ENCODE measurements around the gene GPC6.

Gene GPC6

DNA sequence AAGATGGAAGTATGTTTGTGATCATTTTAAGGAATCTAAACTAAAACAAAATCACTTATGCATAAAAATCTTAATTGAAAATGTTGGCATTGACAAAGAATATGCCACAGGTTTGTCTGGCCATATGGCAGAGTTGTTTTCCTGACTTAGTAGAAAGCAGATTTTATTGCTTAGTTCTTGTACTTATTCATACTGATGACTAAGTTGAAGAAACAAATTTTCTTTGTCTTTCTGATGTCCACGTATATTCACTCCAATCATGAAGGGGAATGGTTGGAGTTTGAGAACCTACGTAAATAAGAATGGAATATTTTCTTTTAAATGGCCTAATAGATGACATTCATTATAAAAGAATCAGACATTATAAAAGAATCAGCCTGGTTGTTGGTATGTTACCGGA is 8.0 kb upstream of the GPC6 start:
- no peak for DNase-seq
- Histone ChIP-seq H2BK15ac (ENCODE audit: low read depth, poor library complexity, severe bottlenecking) (no peak overlapping the region), H3K9me3 (ENCODE audit: control insufficient read depth, low read length) (no peaks in the 10 kb centered on the region), H4K8ac (ENCODE audit: low read length) (no peak overlapping the region), H3K27ac (ENCODE audit: low read length, poor library complexity, severe bottlenecking) (no peak overlapping the region), H3K4me2 (ENCODE audit: low read length, poor library complexity, severe bottlenecking) (no peak overlapping the region), H3K79me1 (replicated peaks; ENCODE audit: low read length, poor library complexity, severe bottlenecking) (no peaks in the 10 kb centered on the region), H2AK5ac (ENCODE audit: low read length, severe bottlenecking) (no peak overlapping the region), H3K14ac (ENCODE audit: low read length in 2 of 2) (no peak overlapping the region), H2BK5ac (ENCODE audit: low read depth, low read length, poor library complexity, severe bottlenecking) (no peak overlapping the region), H3K23ac (ENCODE audit: low read length in 2 of 2) (no peak overlapping the region), H3K27me3 (ENCODE audit: control insufficient read depth in 1 of 2, insufficient read depth in 1 of 2, low read length in 2 of 2) (no peaks in the 10 kb centered on the region), H2AFZ (ENCODE audit: low read depth, low read length) (no peak overlapping the region), H3K18ac (ENCODE audit: low read depth in 1 of 2, low read length in 2 of 2) (no peak overlapping the region), H3K4me3 (ENCODE audit: insufficient read depth in 1 of 2, low read depth in 1 of 2, low read length in 2 of 2) (no peak overlapping the region), H3K9ac (ENCODE audit: low read length) (peak overlapping the region; percentile 74), H3K4me1 (ENCODE audit: control insufficient read depth, insufficient read depth, low read depth, low read length) (no peaks in the 10 kb centered on the region), H3K4ac (ENCODE audit: low read depth in 1 of 2, low read length in 2 of 2) (no peak overlapping the region), H2BK120ac (ENCODE audit: low read depth, low read length) (no peak overlapping the region), H4K91ac (ENCODE audit: low read length) (no peak overlapping the region), H2BK12ac (ENCODE audit: low read length in 2 of 2) (no peak overlapping the region), H3K36me3 (ENCODE audit: control insufficient read depth in 1 of 2, insufficient read depth in 2 of 2, low read depth in 1 of 2, low read length in 2 of 2) (no peaks in the 10 kb centered on the region)
- no CpG with 5 or more reads among the region's 3 CpGs for WGBS

DNA sequence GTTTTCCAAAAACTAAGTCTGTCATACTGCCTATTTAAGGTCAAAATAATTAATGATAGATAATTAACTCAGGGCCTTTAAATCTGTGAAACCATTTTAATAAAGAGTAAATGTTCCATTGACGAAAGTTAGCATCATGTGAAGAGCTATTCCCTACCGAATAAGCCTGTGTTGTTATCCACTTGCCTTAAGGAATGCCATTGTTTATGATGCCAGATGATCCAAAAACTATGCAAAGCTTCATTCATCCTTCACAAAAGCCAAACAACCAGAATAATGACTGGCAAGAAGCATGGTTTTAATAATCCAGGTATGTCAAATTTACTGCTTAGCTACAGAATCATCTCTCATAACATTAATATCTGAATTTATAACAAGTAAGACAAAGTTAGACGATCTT is 6.5 kb upstream of the GPC6 start:
- Histone ChIP-seq H3K79me1 (replicated peaks; ENCODE audit: low read length, poor library complexity, severe bottlenecking) (no peaks in the 10 kb centered on the region), H3K18ac (ENCODE audit: low read depth in 1 of 2, low read length in 2 of 2) (no peak overlapping the region), H2AK5ac (ENCODE audit: low read length, severe bottlenecking) (no peak overlapping the region), H2BK120ac (ENCODE audit: low read depth, low read length) (no peak overlapping the region), H3K4me1 (ENCODE audit: control insufficient read depth, insufficient read depth, low read depth, low read length) (peaks cover 2% of the 10 kb centered on the region), H2BK15ac (ENCODE audit: low read depth, poor library complexity, severe bottlenecking) (no peak overlapping the region), H3K9me3 (ENCODE audit: control insufficient read depth, low read length) (no peaks in the 10 kb centered on the region), H3K4me3 (ENCODE audit: insufficient read depth in 1 of 2, low read depth in 1 of 2, low read length in 2 of 2) (no peak overlapping the region), H4K8ac (ENCODE audit: low read length) (no peak overlapping the region), H4K91ac (ENCODE audit: low read length) (no peak overlapping the region), H2BK12ac (ENCODE audit: low read length in 2 of 2) (no peak overlapping the region), H3K27me3 (ENCODE audit: control insufficient read depth in 1 of 2, insufficient read depth in 1 of 2, low read length in 2 of 2) (no peaks in the 10 kb centered on the region), H2BK5ac (ENCODE audit: low read depth, low read length, poor library complexity, severe bottlenecking) (no peak overlapping the region), H3K9ac (ENCODE audit: low read length) (no peak overlapping the region), H3K4ac (ENCODE audit: low read depth in 1 of 2, low read length in 2 of 2) (no peak overlapping the region), H3K14ac (ENCODE audit: low read length in 2 of 2) (no peak overlapping the region), H3K4me2 (ENCODE audit: low read length, poor library complexity, severe bottlenecking) (no peak overlapping the region), H3K27ac (ENCODE audit: low read length, poor library complexity, severe bottlenecking) (no peak overlapping the region), H3K23ac (ENCODE audit: low read length in 2 of 2) (no peak overlapping the region), H2AFZ (ENCODE audit: low read depth, low read length) (no peak overlapping the region), H3K36me3 (ENCODE audit: control insufficient read depth in 1 of 2, insufficient read depth in 2 of 2, low read depth in 1 of 2, low read length in 2 of 2) (no peaks in the 10 kb centered on the region)
- WGBS: 50% methylated on average over 2 of the region's 3 CpGs
- DNase-seq: no peak

DNA sequence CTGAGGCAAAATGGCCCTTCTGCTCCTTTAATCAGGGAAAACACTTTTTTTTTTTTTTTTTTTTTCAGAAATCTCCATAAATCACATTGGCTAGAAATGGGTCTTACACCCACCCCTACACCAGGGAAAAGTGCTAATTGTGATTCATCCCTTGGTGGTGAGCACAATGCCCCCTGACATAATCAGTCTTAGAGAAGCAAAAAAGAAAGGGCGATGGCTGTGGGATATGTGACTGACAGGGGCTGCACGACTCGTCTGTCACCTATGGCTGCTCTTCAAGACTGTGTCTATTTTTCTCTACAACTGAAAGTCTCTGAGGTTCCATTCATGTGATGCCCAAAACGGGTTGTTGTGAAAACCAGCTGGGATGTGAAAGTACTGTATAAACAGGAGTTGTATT is 3.6 kb upstream of the GPC6 start:
- Histone ChIP-seq H3K14ac (ENCODE audit: low read length in 2 of 2) (no peak overlapping the region), H2AFZ (ENCODE audit: low read depth, low read length) (no peak overlapping the region), H4K91ac (ENCODE audit: low read length) (no peak overlapping the region), H3K27ac (ENCODE audit: low read length, poor library complexity, severe bottlenecking) (no peak overlapping the region), H3K4me3 (ENCODE audit: insufficient read depth in 1 of 2, low read depth in 1 of 2, low read length in 2 of 2) (no peak overlapping the region), H2BK12ac (ENCODE audit: low read length in 2 of 2) (peak overlapping the region in 1 of 2 experiments; percentile 31), H3K27me3 (ENCODE audit: control insufficient read depth in 1 of 2, insufficient read depth in 1 of 2, low read length in 2 of 2) (no peaks in the 10 kb centered on the region), H3K23ac (ENCODE audit: low read length in 2 of 2) (no peak overlapping the region), H3K9me3 (ENCODE audit: control insufficient read depth, low read length) (no peaks in the 10 kb centered on the region), H3K4ac (ENCODE audit: low read depth in 1 of 2, low read length in 2 of 2) (no peak overlapping the region), H3K79me1 (replicated peaks; ENCODE audit: low read length, poor library complexity, severe bottlenecking) (no peaks in the 10 kb centered on the region), H3K36me3 (ENCODE audit: control insufficient read depth in 1 of 2, insufficient read depth in 2 of 2, low read depth in 1 of 2, low read length in 2 of 2) (no peaks in the 10 kb centered on the region), H3K4me2 (ENCODE audit: low read length, poor library complexity, severe bottlenecking) (no peak overlapping the region), H4K8ac (ENCODE audit: low read length) (no peak overlapping the region), H3K18ac (ENCODE audit: low read depth in 1 of 2, low read length in 2 of 2) (no peak overlapping the region), H3K9ac (ENCODE audit: low read length) (no peak overlapping the region), H2BK15ac (ENCODE audit: low read depth, poor library complexity, severe bottlenecking) (no peak overlapping the region), H2BK120ac (ENCODE audit: low read depth, low read length) (no peak overlapping the region), H3K4me1 (ENCODE audit: control insufficient read depth, insufficient read depth, low read depth, low read length) (peaks cover 2% of the 10 kb centered on the region), H2BK5ac (ENCODE audit: low read depth, low read length, poor library complexity, severe bottlenecking) (no peak overlapping the region), H2AK5ac (ENCODE audit: low read length, severe bottlenecking) (no peak overlapping the region)
- no peak for DNase-seq
- 91% methylated on average over 4 of the region's 4 CpGs for WGBS

DNA sequence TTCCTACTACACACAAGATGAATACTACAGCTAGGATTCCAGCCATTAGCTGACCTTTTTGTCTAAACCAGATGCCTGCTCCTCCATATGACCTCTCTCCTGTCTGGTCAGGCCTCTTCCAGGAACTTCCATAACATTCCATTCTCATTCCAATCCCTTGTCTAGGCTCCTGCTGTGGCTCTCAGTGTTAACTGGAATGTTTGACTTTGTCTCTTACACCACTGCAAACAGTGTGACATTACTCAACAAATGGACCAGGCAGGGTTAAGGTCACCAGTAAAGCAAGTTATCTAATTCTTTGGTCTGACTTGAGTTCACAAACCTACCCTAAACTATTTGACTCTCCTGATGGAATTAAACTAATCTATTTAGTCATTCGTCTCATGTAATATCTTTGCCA is 2.1 kb upstream of the GPC6 start:
- Histone ChIP-seq H3K4ac (ENCODE audit: low read depth in 1 of 2, low read length in 2 of 2) (no peak overlapping the region), H3K23ac (ENCODE audit: low read length in 2 of 2) (no peak overlapping the region), H2BK120ac (ENCODE audit: low read depth, low read length) (no peak overlapping the region), H2AK5ac (ENCODE audit: low read length, severe bottlenecking) (no peak overlapping the region), H2AFZ (ENCODE audit: low read depth, low read length) (no peak overlapping the region), H3K4me3 (ENCODE audit: insufficient read depth in 1 of 2, low read depth in 1 of 2, low read length in 2 of 2) (no peak overlapping the region), H3K14ac (ENCODE audit: low read length in 2 of 2) (no peak overlapping the region), H2BK15ac (ENCODE audit: low read depth, poor library complexity, severe bottlenecking) (no peak overlapping the region), H3K18ac (ENCODE audit: low read depth in 1 of 2, low read length in 2 of 2) (no peak overlapping the region), H3K4me1 (ENCODE audit: control insufficient read depth, insufficient read depth, low read depth, low read length) (peaks cover 2% of the 10 kb centered on the region), H3K27me3 (ENCODE audit: control insufficient read depth in 1 of 2, insufficient read depth in 1 of 2, low read length in 2 of 2) (no peaks in the 10 kb centered on the region), H2BK5ac (ENCODE audit: low read depth, low read length, poor library complexity, severe bottlenecking) (no peak overlapping the region), H3K36me3 (ENCODE audit: control insufficient read depth in 1 of 2, insufficient read depth in 2 of 2, low read depth in 1 of 2, low read length in 2 of 2) (no peaks in the 10 kb centered on the region), H4K8ac (ENCODE audit: low read length) (no peak overlapping the region), H3K4me2 (ENCODE audit: low read length, poor library complexity, severe bottlenecking) (no peak overlapping the region), H3K9me3 (ENCODE audit: control insufficient read depth, low read length) (no peaks in the 10 kb centered on the region), H3K79me1 (replicated peaks; ENCODE audit: low read length, poor library complexity, severe bottlenecking) (no peaks in the 10 kb centered on the region), H4K91ac (ENCODE audit: low read length) (no peak overlapping the region), H3K27ac (ENCODE audit: low read length, poor library complexity, severe bottlenecking) (no peak overlapping the region), H3K9ac (ENCODE audit: low read length) (no peak overlapping the region), H2BK12ac (ENCODE audit: low read length in 2 of 2) (no peak overlapping the region)
- DNase-seq: peak; percentile 72
- no CpG with 5 or more reads among the region's 1 CpG for WGBS

Measured in mesenchymal stem cell (in vitro differentiated cells and primary cell).